Liver (tissue), 3 donors: Measurements from ENCODE around the gene MAP3K5.

Experiments used
- CTCF ChIP-seq: fragments of 150-350 bp; IDR thresholded peaks from 2 replicates; pipeline ENCODE4 v1.5.1; 2017; ENCODE audit warnings: improper control_type of control experiment, low read depth, low read length; ENCODE audit not compliant: missing input control
- JUND ChIP-seq, 2 donors: IDR thresholded peaks; 2 replicates each; pipeline ENCODE4 v1.6.1; 2016; ENCODE audit warnings: antibody characterized with exemption in 2 of 2
- REST ChIP-seq: IDR thresholded peaks from 2 replicates; pipeline ENCODE4 v1.6.1; 2016; ENCODE audit warnings: antibody characterized with exemption, mild to moderate bottlenecking
- TAF1 ChIP-seq: conservative IDR thresholded peaks from 2 replicates; pipeline ENCODE4 v1.6.1; 2016; ENCODE audit warnings: antibody characterized with exemption, mild to moderate bottlenecking
- YY1 ChIP-seq: IDR thresholded peaks from 2 replicates; pipeline ENCODE4 v1.6.1; 2016; ENCODE audit warnings: antibody characterized with exemption, mild to moderate bottlenecking
- donor health status: healthy.
- donor health status: healthy.

GRCh38 chr6:136684466-136684865, 107.8 kb downstream of the MAP3K5 start:
- TF ChIP-seq YY1 (no peak), REST (no peak), CTCF (no peak), JUND (IDR thresholded peaks at IDR 0.05) (no peak), TAF1 (no peak)
